OCI-LY3 (cell line): Measurements from ENCODE around the gene ETFRF1.

ENCODE experiments used
- EZH2phosphoT487 ChIP-seq: fragments of 200-600 bp; shearing (Covaris generic); IDR thresholded peaks from 2 replicates; pipeline ENCODE4 v1.6.1; 2018; ENCODE audit warnings: antibody characterized with exemption, mixed run types, low read depth
- TF ChIP-seq, protein P1 (sequence below): fragments of 200-600, 300-600 bp; sonication (generic); IDR thresholded peaks from 2 replicates; pipeline ENCODE4 v1.5.1; 2014; ENCODE audit warnings: antibody characterized with exemption, low read length, low read depth

DNA sequence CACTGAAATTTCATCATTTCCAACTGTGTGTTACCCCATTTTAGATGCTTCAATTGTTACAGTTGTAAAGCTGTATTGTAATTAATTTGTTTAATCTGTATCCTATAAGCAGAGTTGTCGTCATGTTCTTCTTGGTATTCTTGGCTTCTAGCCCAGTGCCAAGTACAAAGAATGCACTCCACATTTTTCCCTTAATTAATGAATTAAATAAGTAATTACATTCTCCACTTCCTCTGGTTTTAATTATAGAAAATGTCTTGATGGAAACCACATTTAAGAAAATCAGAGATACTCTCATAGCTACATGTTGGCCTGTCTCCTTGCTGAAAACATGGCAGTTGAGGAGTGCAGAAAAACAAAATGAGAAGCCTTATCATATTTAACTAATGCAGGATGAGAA is 823 bp upstream of the ETFRF1 start:
- TF ChIP-seq, protein P1, sequence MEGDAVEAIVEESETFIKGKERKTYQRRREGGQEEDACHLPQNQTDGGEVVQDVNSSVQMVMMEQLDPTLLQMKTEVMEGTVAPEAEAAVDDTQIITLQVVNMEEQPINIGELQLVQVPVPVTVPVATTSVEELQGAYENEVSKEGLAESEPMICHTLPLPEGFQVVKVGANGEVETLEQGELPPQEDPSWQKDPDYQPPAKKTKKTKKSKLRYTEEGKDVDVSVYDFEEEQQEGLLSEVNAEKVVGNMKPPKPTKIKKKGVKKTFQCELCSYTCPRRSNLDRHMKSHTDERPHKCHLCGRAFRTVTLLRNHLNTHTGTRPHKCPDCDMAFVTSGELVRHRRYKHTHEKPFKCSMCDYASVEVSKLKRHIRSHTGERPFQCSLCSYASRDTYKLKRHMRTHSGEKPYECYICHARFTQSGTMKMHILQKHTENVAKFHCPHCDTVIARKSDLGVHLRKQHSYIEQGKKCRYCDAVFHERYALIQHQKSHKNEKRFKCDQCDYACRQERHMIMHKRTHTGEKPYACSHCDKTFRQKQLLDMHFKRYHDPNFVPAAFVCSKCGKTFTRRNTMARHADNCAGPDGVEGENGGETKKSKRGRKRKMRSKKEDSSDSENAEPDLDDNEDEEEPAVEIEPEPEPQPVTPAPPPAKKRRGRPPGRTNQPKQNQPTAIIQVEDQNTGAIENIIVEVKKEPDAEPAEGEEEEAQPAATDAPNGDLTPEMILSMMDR = no peak
- no peak for TF ChIP-seq EZH2phosphoT487
